CD14-positive monocyte (primary cell): ENCODE data around the gene CNGA1. TPM values are rescaled to one million over a fixed set of nuclear protein-coding genes. Genes with fewer than 3 reads are reported as not detected.

ENCODE experiments used
- DNase-seq, 3 donors: peaks; one replicate each; pipeline ENCODE4 v3.0.0-alpha.2; 2011 to 2022
- H2AFZ ChIP-seq: 2 replicates; pipeline ENCODE4 v1.6.0; 2012; ENCODE audit warnings: mild to moderate bottlenecking, low read depth, low read length, inconsistent platforms; ENCODE audit not compliant: insufficient read depth, poor library complexity, severe bottlenecking
- H3K27ac ChIP-seq, 2 donors: 1 replicate in 1 of 2; 2 replicates in 1 of 2; pipeline ENCODE4 v1.5.1; 2012 to 2013; ENCODE audit warnings: low read length in 2 of 2, control low read depth in 1 of 2, inconsistent platforms in 1 of 2, low read depth in 1 of 2, mild to moderate bottlenecking in 1 of 2
- H3K27me3 ChIP-seq, 2 donors: one replicate each; pipeline versions ENCODE4 v1.6.0 to v1.6.1; 2011 to 2013; ENCODE audit warnings: low read length in 2 of 2; ENCODE audit not compliant: control insufficient read depth in 2 of 2, insufficient read depth in 2 of 2
- H3K36me3 ChIP-seq, 2 donors: replicated peaks in 1 of 2; 1 replicate in 1 of 2; 2 replicates in 1 of 2; pipeline versions ENCODE4 v1.5.1 to v1.6.1; 2012 to 2013; ENCODE audit warnings: low read length in 2 of 2, control low read depth in 1 of 2, inconsistent platforms in 1 of 2, mild to moderate bottlenecking in 1 of 2; ENCODE audit not compliant: insufficient read depth in 2 of 2, control insufficient read depth in 1 of 2
- H3K4me1 ChIP-seq, 2 donors: 1 replicate in 1 of 2; 2 replicates in 1 of 2; pipeline versions ENCODE4 v1.5.1 to v1.6.1; 2012 to 2013; ENCODE audit warnings: low read length in 2 of 2, control low read depth in 1 of 2, inconsistent platforms in 1 of 2, mild to moderate bottlenecking in 1 of 2, moderate library complexity in 1 of 2; ENCODE audit not compliant: insufficient read depth in 2 of 2, control insufficient read depth in 1 of 2
- H3K4me2 ChIP-seq: replicated peaks from 2 replicates; pipeline ENCODE3; 2012; ENCODE audit warnings: low read length, moderate library complexity, mild to moderate bottlenecking; ENCODE audit not compliant: poor library complexity, severe bottlenecking; ENCODE audit errors: extremely low read depth
- H3K4me3 ChIP-seq, 3 experiments: fragments of 200-600 bp in 1 of 3; sonication (generic) in 1 of 3; replicated peaks in 1 of 3; 1 replicate in 2 of 3; 2 replicates in 1 of 3; pipeline ENCODE4 v1.5.1; 2011 to 2013; ENCODE audit warnings: low read length in 3 of 3, mild to moderate bottlenecking in 3 of 3, control low read depth in 2 of 3, low read depth in 2 of 3, inconsistent platforms in 1 of 3, moderate library complexity in 1 of 3
- H3K79me2 ChIP-seq: 2 replicates; pipeline ENCODE4 v1.6.0; 2012; ENCODE audit warnings: mild to moderate bottlenecking, control low read depth, inconsistent platforms, low read length, moderate library complexity; ENCODE audit not compliant: insufficient read depth
- H3K9ac ChIP-seq: 2 replicates; pipeline ENCODE4 v1.6.0; 2017; ENCODE audit warnings: low read length, mild to moderate bottlenecking; ENCODE audit not compliant: insufficient read depth, poor library complexity, severe bottlenecking
- H3K9me3 ChIP-seq, 2 donors: replicated peaks in 1 of 2; 1 replicate in 1 of 2; 2 replicates in 1 of 2; pipeline versions ENCODE4 v1.5.1 to v1.6.1; 2012 to 2013; ENCODE audit warnings: low read length in 2 of 2, control low read depth in 1 of 2; ENCODE audit not compliant: control insufficient read depth in 1 of 2, insufficient read depth in 1 of 2
- H4K20me1 ChIP-seq: 2 replicates; pipeline ENCODE4 v1.6.0; 2012; ENCODE audit warnings: mild to moderate bottlenecking, low read length, control low read depth, moderate library complexity; ENCODE audit not compliant: insufficient read depth
- H3K27ac Mint-ChIP-seq, 7 donors: one replicate each; pipeline ENCODE4 v1.8.0; 2020; ENCODE audit warnings: mild to moderate bottlenecking in 7 of 7, mixed read lengths in 7 of 7, moderate library complexity in 6 of 7, inconsistent platforms in 2 of 7
- H3K27me3 Mint-ChIP-seq, 3 donors: one replicate each; pipeline ENCODE4 v1.8.0; 2021 to 2022; ENCODE audit warnings: low read depth in 3 of 3, mild to moderate bottlenecking in 3 of 3, mixed read lengths in 3 of 3, moderate library complexity in 3 of 3, inconsistent platforms in 1 of 3
- H3K36me3 Mint-ChIP-seq, 2 donors: one replicate each; pipeline ENCODE4 v1.8.0; 2020; ENCODE audit warnings: mixed read lengths in 2 of 2, inconsistent platforms in 1 of 2, mild to moderate bottlenecking in 1 of 2
- H3K4me1 Mint-ChIP-seq: one replicate; pipeline ENCODE4 v1.8.0; 2020; ENCODE audit warnings: mild to moderate bottlenecking, mixed read lengths
- H3K4me3 Mint-ChIP-seq, 2 donors: one replicate each; pipeline ENCODE4 v1.8.0; 2020; ENCODE audit warnings: mild to moderate bottlenecking in 2 of 2, mixed read lengths in 2 of 2, moderate library complexity in 1 of 2
- H3K9me3 Mint-ChIP-seq, 7 donors: one replicate each; pipeline ENCODE4 v1.8.0; 2020 to 2022; ENCODE audit warnings: mixed read lengths in 7 of 7, mild to moderate bottlenecking in 6 of 7, moderate library complexity in 6 of 7, inconsistent platforms in 2 of 7
- CTCF ChIP-seq: fragments of 200-600 bp; IDR thresholded peaks from one replicate; pipeline ENCODE4 v1.8.0; 2022; ENCODE audit warnings: antibody characterized with exemption, mild to moderate bottlenecking
- WGBS: methylation state at CpG from one replicate; pipeline ENCODE4 v1.1.5; 2013; ENCODE audit warnings: missing lambda C conversion rate; ENCODE audit not compliant: insufficient coverage; 5-methylcytosine and 5-hydroxymethylcytosine counted together
- intact Hi-C, 2 donors: fragments of 100-400 bp; cut with micrococcal nuclease; formaldehyde crosslinking; loops; one replicate each; pipeline versions ENCODE4 v1.15.0 to v1.15.1; 2023
- polyA plus RNA-seq, 3 donors: library from polyadenylated mRNA; depleted of rRNA in 1 of 3; unstranded in 2 of 3; stranded (reverse) in 1 of 3; fragments of 300-500 nt in 2 of 3; fragments of >200 nt in 1 of 3; fragmentation: Illumina TruSeq in 2 of 3; gene quantifications; 1 replicate in 2 of 3; 2 replicates in 1 of 3; pipeline ENCODE4 v1.2.3, GENCODE V29; 2012 to 2021

The CNGA1 gene
- polyA plus RNA-seq, 3 donors: not detected

GRCh38 chr4:48046059-48046458 is 29.6 kb upstream of the CNGA1 start:
- no peaks in the 10 kb centered on the region for H4K20me1 ChIP-seq
- Mint-ChIP-seq H3K27ac (peak overlapping the region in 1 of 7 donors; percentile 85), H3K9me3 (peaks cover 0 to 2% (median 0%) of the 10 kb centered on the region in 7 donors), H3K36me3 (peaks cover 4 to 9% of the 10 kb centered on the region in 2 donors), H3K4me1 (peaks cover 47% of the 10 kb centered on the region), H3K4me3 (peak overlapping the region in 1 of 2 donors; percentile 75), H3K27me3 (peaks cover 30 to 54% (median 45%) of the 10 kb centered on the region in 3 donors)
- H3K79me2 ChIP-seq: no peaks in the 10 kb centered on the region
- H2AFZ ChIP-seq: no peak overlapping the region
- no peak overlapping the region for H3K27ac ChIP-seq
- H3K36me3 ChIP-seq: no peaks in the 10 kb centered on the region
- H3K9ac ChIP-seq: no peak overlapping the region
- H3K4me2 ChIP-seq: no peak overlapping the region
- no peak for TF ChIP-seq CTCF
- DNase-seq: no peak
- WGBS: 15% methylated on average over 3 of the region's 3 CpGs
- peaks cover 31 to 32% of the 10 kb centered on the region in 2 donors for H3K4me1 ChIP-seq
- H3K27me3 ChIP-seq: peaks cover 31 to 39% of the 10 kb centered on the region in 2 donors
- intact Hi-C loops: loop anchor here in 1 of 2 donors (10.0 kb wide), 1 partner anchor 121 kb away; no protein-coding TSS in a partner anchor
- no peaks in the 10 kb centered on the region for H3K9me3 ChIP-seq
- no peak overlapping the region for H3K4me3 ChIP-seq

DNA sequence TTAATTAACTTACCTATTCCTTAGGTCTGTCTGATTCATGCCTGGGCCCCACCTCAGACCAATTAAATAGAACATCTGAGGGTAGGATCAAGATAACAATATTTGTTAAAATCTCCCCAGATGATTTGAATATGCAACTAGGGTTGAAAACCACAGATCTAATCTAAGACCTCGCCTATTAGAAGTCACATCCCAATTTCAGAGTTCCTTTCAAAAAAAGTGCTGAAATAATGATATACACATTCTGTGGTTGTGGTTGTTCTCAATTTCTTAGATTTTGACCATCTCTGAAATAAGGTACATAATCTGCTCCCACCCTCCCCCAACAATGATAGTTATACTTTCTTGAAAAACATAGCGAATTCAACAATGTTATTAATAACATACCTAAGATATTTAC is 27.8 kb upstream of the CNGA1 start:
- H3K79me2 ChIP-seq: no peaks in the 10 kb centered on the region
- no peak overlapping the region for H3K4me2 ChIP-seq
- no peak for TF ChIP-seq CTCF
- Mint-ChIP-seq H3K27ac (no peak overlapping the region), H3K4me3 (no peak overlapping the region), H3K4me1 (peaks cover 43% of the 10 kb centered on the region), H3K9me3 (peaks cover 0 to 2% (median 0%) of the 10 kb centered on the region in 7 donors), H3K27me3 (peaks cover 22 to 45% (median 31%) of the 10 kb centered on the region in 3 donors), H3K36me3 (peaks cover 4 to 9% of the 10 kb centered on the region in 2 donors)
- H3K27ac ChIP-seq: no peak overlapping the region
- no peak overlapping the region for H3K4me3 ChIP-seq
- H2AFZ ChIP-seq: no peak overlapping the region
- H3K9me3 ChIP-seq: no peaks in the 10 kb centered on the region
- no CpG with 5 or more reads among the region's 2 CpGs for WGBS
- no peak for DNase-seq
- H3K4me1 ChIP-seq: peaks cover 31 to 32% of the 10 kb centered on the region in 2 donors
- peaks cover 21 to 28% of the 10 kb centered on the region in 2 donors for H3K27me3 ChIP-seq
- H3K36me3 ChIP-seq: no peaks in the 10 kb centered on the region
- intact Hi-C loops: loop anchor here in 1 of 2 donors (10.0 kb wide), 1 partner anchor 119 kb away; no protein-coding TSS in a partner anchor
- H3K9ac ChIP-seq: no peak overlapping the region
- no peaks in the 10 kb centered on the region for H4K20me1 ChIP-seq
